ENCODE measurements around the gene BCAR3. TPM values are rescaled to one million over a fixed set of nuclear protein-coding genes. Genes with fewer than 3 reads are reported as not detected.

BCAR3 gene
- total RNA-seq, 1 donor: 32.0 TPM

DNA sequence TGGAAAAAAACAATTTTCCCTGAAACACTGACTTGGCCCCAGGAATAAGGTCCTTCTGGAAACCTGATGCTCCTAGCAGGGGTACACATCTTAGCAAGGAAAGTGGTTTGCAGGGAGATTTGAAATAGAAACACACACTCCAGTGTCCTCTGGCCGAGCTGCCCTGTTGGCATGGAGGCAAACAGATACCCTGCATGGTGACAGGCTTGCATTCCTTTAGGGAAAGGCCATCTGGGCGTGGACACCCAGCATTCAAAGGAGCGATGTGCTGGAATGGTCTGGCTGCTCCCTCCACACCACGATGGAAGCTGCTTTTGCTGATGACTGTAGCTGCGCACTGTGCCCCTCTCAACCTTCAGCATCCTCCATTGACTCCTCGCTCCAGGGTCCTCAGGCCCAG, 41.5 kb upstream of the BCAR3 start:
- TF ChIP-seq, protein P1, sequence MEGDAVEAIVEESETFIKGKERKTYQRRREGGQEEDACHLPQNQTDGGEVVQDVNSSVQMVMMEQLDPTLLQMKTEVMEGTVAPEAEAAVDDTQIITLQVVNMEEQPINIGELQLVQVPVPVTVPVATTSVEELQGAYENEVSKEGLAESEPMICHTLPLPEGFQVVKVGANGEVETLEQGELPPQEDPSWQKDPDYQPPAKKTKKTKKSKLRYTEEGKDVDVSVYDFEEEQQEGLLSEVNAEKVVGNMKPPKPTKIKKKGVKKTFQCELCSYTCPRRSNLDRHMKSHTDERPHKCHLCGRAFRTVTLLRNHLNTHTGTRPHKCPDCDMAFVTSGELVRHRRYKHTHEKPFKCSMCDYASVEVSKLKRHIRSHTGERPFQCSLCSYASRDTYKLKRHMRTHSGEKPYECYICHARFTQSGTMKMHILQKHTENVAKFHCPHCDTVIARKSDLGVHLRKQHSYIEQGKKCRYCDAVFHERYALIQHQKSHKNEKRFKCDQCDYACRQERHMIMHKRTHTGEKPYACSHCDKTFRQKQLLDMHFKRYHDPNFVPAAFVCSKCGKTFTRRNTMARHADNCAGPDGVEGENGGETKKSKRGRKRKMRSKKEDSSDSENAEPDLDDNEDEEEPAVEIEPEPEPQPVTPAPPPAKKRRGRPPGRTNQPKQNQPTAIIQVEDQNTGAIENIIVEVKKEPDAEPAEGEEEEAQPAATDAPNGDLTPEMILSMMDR (IDR thresholded peaks at IDR 0.05; ENCODE audit: insufficient read depth, low read depth, low read length): no peak
- no peak for DNase-seq (ENCODE audit: low read depth)
- no peak overlapping the region for H3K4me3 ChIP-seq (ENCODE audit: low read depth, low read length)

DNA sequence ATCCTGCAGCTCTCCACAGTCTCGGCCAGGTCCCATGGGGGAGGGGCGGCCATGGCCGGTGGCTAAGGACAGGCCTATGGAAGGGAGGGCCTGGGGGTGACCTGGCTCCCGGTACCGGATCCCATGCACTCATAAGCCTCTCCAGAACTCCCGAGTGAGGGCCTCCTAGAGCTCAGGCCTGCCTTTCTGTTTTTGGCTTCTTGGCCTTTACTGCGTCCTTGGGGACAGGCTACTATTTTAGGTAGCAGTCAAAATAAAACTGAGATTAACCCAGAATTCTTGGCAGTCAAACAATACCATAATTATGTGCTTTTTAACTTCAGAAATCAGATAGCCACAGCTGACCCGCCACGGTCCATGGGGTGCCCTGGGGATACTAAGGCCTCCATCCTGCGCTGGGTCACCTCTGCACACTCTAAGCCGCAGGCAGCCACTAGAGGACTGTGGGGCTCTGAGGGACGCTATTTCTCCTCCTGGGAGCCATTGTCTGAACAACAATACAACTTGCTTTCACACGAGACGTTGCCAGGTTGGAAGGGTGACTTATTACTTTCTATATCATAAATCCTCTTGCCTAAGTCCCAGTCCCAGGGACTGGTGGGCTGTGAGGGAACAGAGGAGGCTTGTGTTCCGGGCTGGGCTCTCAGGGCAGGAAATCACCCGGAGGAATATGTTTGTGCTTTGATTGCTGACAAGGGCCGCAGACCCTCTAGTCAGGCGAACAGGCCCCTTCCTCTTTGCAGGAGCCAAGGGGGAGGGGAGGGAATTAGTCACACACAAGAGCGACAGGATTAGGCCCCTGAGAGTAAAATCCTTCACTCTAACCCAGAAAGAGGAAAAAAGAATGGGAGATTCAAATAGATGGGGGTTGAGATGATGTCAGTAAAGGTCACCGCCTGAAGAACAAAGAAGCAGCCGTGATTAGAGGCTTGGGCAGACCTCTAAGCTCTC, 40.7 kb upstream of the BCAR3 start:
- no peak overlapping the region for H3K4me3 ChIP-seq (ENCODE audit: low read depth, low read length)
- DNase-seq (ENCODE audit: low read depth): no peak
- TF ChIP-seq, protein P1 (IDR thresholded peaks at IDR 0.05; ENCODE audit: insufficient read depth, low read depth, low read length): no peak

DNA sequence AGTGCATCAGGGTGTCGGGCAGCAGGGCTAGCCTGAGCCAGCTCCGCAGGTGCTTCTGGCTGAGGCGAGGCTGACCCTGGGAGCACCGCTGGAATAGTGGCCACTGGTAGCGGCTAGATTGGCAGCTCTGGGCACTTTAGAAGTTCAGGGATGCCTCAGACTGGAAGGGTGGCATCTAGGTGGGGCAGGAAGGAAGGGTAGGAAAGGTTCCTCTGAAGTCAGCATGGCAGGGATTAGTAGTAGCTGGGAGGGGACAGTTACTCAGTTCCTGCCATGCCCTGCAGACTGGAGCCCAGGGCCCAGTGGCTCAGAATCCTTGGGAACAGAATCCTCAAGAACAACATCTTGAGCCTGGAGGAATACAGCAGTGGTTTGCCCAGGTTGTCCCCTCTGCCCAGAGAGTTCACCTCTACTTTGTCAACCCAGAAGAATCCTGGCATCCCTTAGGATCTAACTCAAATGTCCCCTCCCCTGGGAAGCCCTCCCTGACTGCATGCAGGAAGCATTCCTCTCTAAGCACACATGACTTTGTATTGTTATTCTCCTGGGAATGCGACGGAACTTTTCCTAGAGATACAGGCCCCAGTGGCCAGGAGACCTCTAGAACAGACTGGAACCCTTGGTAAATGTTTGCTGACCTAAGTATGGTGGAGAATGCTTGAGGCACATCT, 39.5 kb upstream of the BCAR3 start:
- no peak for DNase-seq (ENCODE audit: low read depth)
- no peak overlapping the region for H3K4me3 ChIP-seq (ENCODE audit: low read depth, low read length)
- TF ChIP-seq, protein P1 (IDR thresholded peaks at IDR 0.05; ENCODE audit: insufficient read depth, low read depth, low read length): no peak

DNA sequence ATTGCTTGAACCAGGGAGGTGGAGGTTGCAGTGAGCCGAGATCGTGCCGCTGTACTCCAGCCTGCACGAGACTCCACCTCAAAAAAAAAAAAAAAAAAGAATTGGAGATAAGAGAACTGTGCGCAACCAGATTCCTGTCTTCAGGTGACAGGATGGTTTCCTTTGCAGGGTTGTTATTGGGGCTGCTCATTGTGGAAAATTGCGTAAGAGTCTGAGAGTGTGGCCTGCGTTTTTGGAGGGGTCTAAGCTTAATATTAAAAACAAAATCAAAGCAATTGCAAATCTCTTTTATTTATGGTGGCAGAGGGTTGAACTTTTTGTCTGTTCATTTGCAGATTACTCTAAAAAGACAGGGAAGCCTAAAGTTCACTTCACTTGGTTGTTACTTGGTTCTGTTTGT, 36.0 kb upstream of the BCAR3 start:
- no peak for DNase-seq (ENCODE audit: low read depth)
- TF ChIP-seq, protein P1 (IDR thresholded peaks at IDR 0.05; ENCODE audit: insufficient read depth, low read depth, low read length): no peak
- H3K4me3 ChIP-seq (ENCODE audit: low read depth, low read length): no peak overlapping the region

DNA sequence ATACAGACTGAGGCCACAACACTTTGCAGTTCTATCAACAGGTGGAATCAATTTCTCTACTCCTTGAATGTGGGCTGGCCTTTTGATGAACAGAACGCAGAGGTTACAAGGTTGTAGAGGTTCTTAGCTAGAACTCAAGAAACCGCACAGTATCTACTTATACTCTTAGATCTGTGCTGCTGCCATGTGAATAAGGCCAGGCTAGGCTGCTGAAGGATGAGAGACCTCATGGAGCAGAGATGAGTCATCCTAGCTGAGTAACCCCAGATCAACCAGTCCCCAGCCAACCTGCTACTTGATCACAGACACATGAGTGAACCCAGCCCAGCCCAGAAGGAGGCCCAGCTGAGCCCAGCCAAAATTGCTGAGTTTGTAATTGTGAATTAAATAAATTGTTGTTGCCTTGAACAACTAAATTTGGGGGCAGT, 35.3 kb upstream of the BCAR3 start:
- no peak for DNase-seq (ENCODE audit: low read depth)
- TF ChIP-seq, protein P1 (IDR thresholded peaks at IDR 0.05; ENCODE audit: insufficient read depth, low read depth, low read length): no peak
- no peak overlapping the region for H3K4me3 ChIP-seq (ENCODE audit: low read depth, low read length)

GRCh38 chr1:93716163-93716562, 34.5 kb upstream of the BCAR3 start:
- TF ChIP-seq, protein P1 (IDR thresholded peaks at IDR 0.05; ENCODE audit: insufficient read depth, low read depth, low read length): no peak
- DNase-seq (ENCODE audit: low read depth): no peak
- H3K4me3 ChIP-seq (ENCODE audit: low read depth, low read length): no peak overlapping the region
